A549 (cell line): ENCODE measurements around the gene SERPINI1. TPM values are rescaled to one million over a fixed set of nuclear protein-coding genes. Genes with fewer than 3 reads are reported as not detected.

Source experiments
- ATAC-seq, 2 experiments: fragments of 200-7000 bp in 1 of 2; fragments of >200 bp in 1 of 2; cut with Nextera tagmentation in 1 of 2; cut with Tn5 transposase in 1 of 2; 3 replicates each; pipeline versions ENCODE4 v1.8.0 to v1.9.1; 2018 to 2020; ENCODE audit warnings: mild to moderate bottlenecking in 1 of 2, moderate library complexity in 1 of 2
- CTCF ChIA-PET: fragments of 300-600 bp; sonication (Branson Sonifier 250); formaldehyde crosslinking; extraction: SDS; loops from one replicate; lab custom pipeline; 2021; ENCODE audit warnings: antibody characterized with exemption, inconsistent platforms; lab: Yijun Ruan, JAX
- POLR2A ChIA-PET: fragments of 350-600 bp; formaldehyde crosslinking; extraction: SDS; loops from one replicate; lab custom pipeline; 2021; ENCODE audit warnings: antibody characterized with exemption, inconsistent platforms; lab: Yijun Ruan, JAX
- DNase-seq, 2 experiments: peaks; one replicate each; pipeline versions ENCODE4 v3.0.0 to v3.0.0-alpha.2; 2011 to 2016; ENCODE audit warnings: low read depth in 1 of 2, low spot score in 1 of 2
- FAIRE-seq: peaks from 2 replicates; lab custom pipeline; 2011; peaks lifted over from hg19 to GRCh38; lab: Jason Lieb, UNC
- H3K27ac ChIP-seq, 2 experiments: fragments of >200 bp; sonication (Bioruptor Twin); formaldehyde crosslinking; 3 replicates each; pipeline ENCODE4 v1.5.1; 2016 to 2017
- H3K4me1 ChIP-seq: fragments of >200 bp; sonication (Bioruptor Twin); formaldehyde crosslinking; 3 replicates; pipeline ENCODE4 v1.6.1; 2016
- H3K4me2 ChIP-seq: fragments of >200 bp; sonication (Bioruptor Twin); formaldehyde crosslinking; 3 replicates; pipeline ENCODE4 v1.6.1; 2016
- H3K4me3 ChIP-seq: fragments of >200 bp; sonication (Bioruptor Twin); formaldehyde crosslinking; 3 replicates; pipeline ENCODE4 v1.5.1; 2016
- H3K9me3 ChIP-seq: fragments of >200 bp; sonication (Bioruptor Twin); formaldehyde crosslinking; 3 replicates; pipeline ENCODE4 v1.6.1; 2016
- BHLHE40 ChIP-seq: IDR thresholded peaks from 2 replicates; pipeline ENCODE4 v1.6.1; 2012; ENCODE audit warnings: low read depth, low read length, inconsistent platforms
- CBX2 ChIP-seq: fragments of 200-600 bp; sonication (generic); IDR thresholded peaks from 2 replicates; pipeline ENCODE4 v1.6.1; 2016; ENCODE audit warnings: low read depth, mild to moderate bottlenecking, borderline replicate concordance
- CEBPB ChIP-seq, 2 experiments: fragments of >200 bp in 1 of 2; sonication (Bioruptor Twin) in 1 of 2; formaldehyde crosslinking in 1 of 2; IDR thresholded peaks; 2 replicates each; pipeline ENCODE4 v1.6.1; 2012 to 2016
- CHD2 ChIP-seq: fragments of 150-350 bp; IDR thresholded peaks from 2 replicates; pipeline ENCODE4 v1.6.1; 2014; ENCODE audit warnings: low read length; ENCODE audit not compliant: partially characterized antibody
- CHD4 ChIP-seq: fragments of 200-600 bp; sonication (generic); IDR thresholded peaks from 2 replicates; pipeline ENCODE4 v1.6.1; 2016; ENCODE audit warnings: antibody characterized with exemption, mild to moderate bottlenecking, borderline replicate concordance
- CTCF ChIP-seq: fragments of >200 bp; sonication (Bioruptor Twin); formaldehyde crosslinking; IDR thresholded peaks from 3 replicates; pipeline ENCODE4 v1.5.1; 2016
- EHF ChIP-seq: fragments of 250-450 bp; sonication (Bioruptor Pico); IDR thresholded peaks from 2 replicates; pipeline ENCODE4 v1.5.0; 2020; ENCODE audit warnings: mild to moderate bottlenecking
- ELK1 ChIP-seq: fragments of 150-350 bp; IDR thresholded peaks from 2 replicates; pipeline ENCODE4 v1.6.1; 2014; ENCODE audit warnings: low read depth, mild to moderate bottlenecking, low read length
- EP300 ChIP-seq, 2 experiments: fragments of >200 bp; sonication (Bioruptor Twin); formaldehyde crosslinking; IDR thresholded peaks; 2 replicates in 1 of 2; 3 replicates in 1 of 2; pipeline ENCODE4 v1.6.1; 2016 to 2017
- FOSB ChIP-seq: fragments of 250-450 bp; sonication (Bioruptor Pico); IDR thresholded peaks from 2 replicates; pipeline ENCODE4 v1.5.0; 2020; ENCODE audit warnings: mild to moderate bottlenecking, moderate library complexity
- GATA3 ChIP-seq: IDR thresholded peaks from 2 replicates; pipeline ENCODE4 v1.6.1; 2012; ENCODE audit warnings: borderline replicate concordance
- HDAC2 ChIP-seq: fragments of 200-600 bp; sonication (generic); IDR thresholded peaks from 2 replicates; pipeline ENCODE4 v1.6.1; 2016
- HEYL ChIP-seq: fragments of 250-450 bp; sonication (Bioruptor Pico); IDR thresholded peaks from 2 replicates; pipeline ENCODE4 v1.8.0; 2021; ENCODE audit warnings: mild to moderate bottlenecking, moderate library complexity
- HMGXB4 ChIP-seq: fragments of 250-450 bp; sonication (Bioruptor Pico); IDR thresholded peaks from 2 replicates; pipeline ENCODE4 v1.5.0; 2021; ENCODE audit warnings: mild to moderate bottlenecking, moderate library complexity, borderline replicate concordance
- HOXB13 ChIP-seq: fragments of 250-450 bp; sonication (Bioruptor Pico); IDR thresholded peaks from 2 replicates; pipeline ENCODE4 v1.5.0; 2020; ENCODE audit warnings: low read depth, mild to moderate bottlenecking, moderate library complexity
- MAFK ChIP-seq: fragments of 450-650 bp; IDR thresholded peaks from 2 replicates; pipeline ENCODE4 v1.6.1; 2014; ENCODE audit not compliant: partially characterized antibody
- MAX ChIP-seq: IDR thresholded peaks from 2 replicates; pipeline ENCODE4 v1.6.1; 2012
- MAZ ChIP-seq: fragments of 150-350 bp; IDR thresholded peaks from 2 replicates; pipeline ENCODE4 v1.6.1; 2014; ENCODE audit warnings: antibody characterized with exemption, low read depth, low read length, borderline replicate concordance
- NPAS2 ChIP-seq: fragments of 250-450 bp; sonication (Bioruptor Pico); IDR thresholded peaks from 2 replicates; pipeline ENCODE4 v1.8.0; 2022; ENCODE audit warnings: mild to moderate bottlenecking, moderate library complexity, borderline replicate concordance
- NR3C1 ChIP-seq: fragments of >200 bp; sonication (Bioruptor Twin); formaldehyde crosslinking; IDR thresholded peaks from 3 replicates; pipeline ENCODE4 v1.6.1; 2017
- PBX3 ChIP-seq: IDR thresholded peaks from 2 replicates; pipeline ENCODE4 v1.6.1; 2012
- PHF8 ChIP-seq: fragments of 200-600 bp; sonication (generic); IDR thresholded peaks from 2 replicates; pipeline ENCODE4 v1.6.1; 2016; ENCODE audit warnings: low read depth, mild to moderate bottlenecking, antibody characterized with exemption, moderate library complexity, borderline replicate concordance
- POLR2A ChIP-seq: IDR thresholded peaks from 2 replicates; pipeline ENCODE4 v1.6.1; 2012; ENCODE audit warnings: mild to moderate bottlenecking, low read length
- POLR2AphosphoS2 ChIP-seq: conservative IDR thresholded peaks from 2 replicates; pipeline ENCODE4 v1.6.1; 2012; ENCODE audit warnings: low read length, improper control_type of control experiment, inconsistent platforms
- RAD21 ChIP-seq, 2 experiments: fragments of >200 bp in 1 of 2; sonication (Bioruptor Twin) in 1 of 2; formaldehyde crosslinking in 1 of 2; IDR thresholded peaks in 1 of 2; conservative IDR thresholded peaks in 1 of 2; 2 replicates in 1 of 2; 3 replicates in 1 of 2; pipeline ENCODE4 v1.6.1; 2012 to 2018; ENCODE audit warnings: inconsistent platforms in 1 of 2
- RARB ChIP-seq: fragments of 250-450 bp; sonication (Bioruptor Pico); IDR thresholded peaks from 2 replicates; pipeline ENCODE4 v1.8.0; 2021; ENCODE audit warnings: mild to moderate bottlenecking, moderate library complexity
- RCOR1 ChIP-seq: fragments of 150-350 bp; IDR thresholded peaks from 2 replicates; pipeline ENCODE4 v1.6.1; 2014; ENCODE audit warnings: antibody characterized with exemption, low read length, low read depth
- REST ChIP-seq: fragments of 200-600 bp; sonication (generic); IDR thresholded peaks from 2 replicates; pipeline ENCODE4 v1.6.1; 2016; ENCODE audit warnings: antibody characterized with exemption, mild to moderate bottlenecking, moderate library complexity
- SMC3 ChIP-seq: fragments of >200 bp; sonication (Bioruptor Twin); formaldehyde crosslinking; IDR thresholded peaks from 3 replicates; pipeline ENCODE4 v1.6.1; 2018; ENCODE audit warnings: inconsistent platforms
- TP53 ChIP-seq: fragments of 250-450 bp; sonication (Bioruptor Pico); IDR thresholded peaks from 2 replicates; pipeline ENCODE4 v1.5.0; 2021; ENCODE audit warnings: mild to moderate bottlenecking, moderate library complexity
- ZSCAN20 ChIP-seq: fragments of 250-450 bp; sonication (Bioruptor Pico); IDR thresholded peaks from 2 replicates; pipeline ENCODE4 v1.8.0; 2022; ENCODE audit warnings: mild to moderate bottlenecking, moderate library complexity
- WGBS: methylation state at CpG from one replicate; pipeline ENCODE4 v1.1.6; 2017; ENCODE audit errors: missing lambda C conversion rate; 5-methylcytosine and 5-hydroxymethylcytosine counted together
- polyA plus RNA-seq, 4 experiments: library from polyadenylated mRNA; depleted of rRNA in 3 of 4; stranded (reverse); fragments of >200 nt; fragmentation: RNase III in 1 of 4; extraction: RNeasy Plus Mini Kit Qiagen cat#74134 plus additional on column Dnase treatment in 1 of 4; gene quantifications; 2 replicates in 3 of 4; 3 replicates in 1 of 4; pipeline ENCODE4 v1.2.3, GENCODE V29; 2011 to 2017

SERPINI1 gene
- polyA plus RNA-seq, 2 of the 4 experiments (the other 2 are of a cell fraction), result 6.5 to 10.2 TPM

GRCh38 chr3:167783781-167784180, 48.3 kb downstream of the SERPINI1 start:
- DNase-seq (no peak), FAIRE-seq (no peak), ATAC-seq (no peak)
- 14% methylated on average over 1 of the region's 1 CpG for WGBS
- Histone ChIP-seq H3K4me2 (no peak overlapping the region), H3K27ac (no peak overlapping the region), H3K9me3 (no peaks in the 10 kb centered on the region), H3K4me1 (no peaks in the 10 kb centered on the region), H3K4me3 (no peak overlapping the region)
- no peak for TF ChIP-seq HDAC2
- TF ChIP-seq EHF (CRISPR knock-in tag), result no peak
- TF ChIP-seq POLR2A, result no peak
- TF ChIP-seq HEYL, result no peak
- TF ChIP-seq FOSB (CRISPR knock-in tag), result no peak
- no peak for TF ChIP-seq RAD21 (conservative IDR thresholded peaks at IDR 0.05 in 1 of 2, IDR thresholded peaks at IDR 0.05 in 1 of 2)
- TF ChIP-seq EP300 (IDR thresholded peaks at IDR 0.05), result no peak
- no peak for TF ChIP-seq REST
- no peak for TF ChIP-seq PBX3
- no peak for TF ChIP-seq CBX2
- no peak for TF ChIP-seq HOXB13 (CRISPR knock-in tag)
- TF ChIP-seq ELK1, result no peak
- no peak for TF ChIP-seq MAX
- TF ChIP-seq MAFK, result no peak
- no peak for TF ChIP-seq PHF8
- TF ChIP-seq GATA3, result no peak
- TF ChIP-seq CEBPB (IDR thresholded peaks at IDR 0.05), result no peak
- no peak for TF ChIP-seq RARB
- no peak for TF ChIP-seq POLR2AphosphoS2
- no peak for TF ChIP-seq NR3C1
- CTCF ChIA-PET, result interaction anchor here (1.2 kb wide), 1 partner anchor 40 kb away, joined by 3 read pairs; no protein-coding TSS in a partner anchor
- POLR2A ChIA-PET, result no interaction called here

GRCh38 chr3:167785790-167786189, 50.3 kb downstream of the SERPINI1 start:
- Histone ChIP-seq H3K4me3 (no peak overlapping the region), H3K4me2 (no peak overlapping the region), H3K4me1 (no peaks in the 10 kb centered on the region), H3K27ac (no peak overlapping the region), H3K9me3 (no peaks in the 10 kb centered on the region)
- 78% methylated on average over 3 of the region's 3 CpGs for WGBS
- DNase-seq (no peak), FAIRE-seq (no peak), ATAC-seq (no peak)
- POLR2A ChIA-PET, result no interaction called here
- CTCF ChIA-PET, result no interaction called here
- TF ChIP-seq MAZ (no peak), RCOR1 (no peak), FOSB (CRISPR knock-in tag) (no peak), TP53 (CRISPR knock-in tag) (no peak), NPAS2 (no peak), HMGXB4 (CRISPR knock-in tag) (no peak), HOXB13 (CRISPR knock-in tag) (no peak), BHLHE40 (no peak), CHD2 (no peak), ZSCAN20 (CRISPR knock-in tag) (no peak), CHD4 (no peak), CTCF (no peak), SMC3 (no peak)
